HCT116 (cell line): Measurements from ENCODE around the gene AKT1. TPM values are rescaled to one million over a fixed set of nuclear protein-coding genes. Genes with fewer than 3 reads are reported as not detected.

Source experiments
- ATAC-seq: fragments of 200-7000 bp; cut with Tn5 transposase; 2 replicates; pipeline ENCODE4 v1.9.1; 2020; ENCODE audit warnings: mild to moderate bottlenecking, moderate library complexity
- BruUV-seq: library from RNA; stranded (reverse); fragments of 400-500 nt; replicated peaks from 2 replicates; lab custom pipeline; 2021; lab: Mats Ljungman, UMichigan
- CTCF ChIA-PET: fragments of 300-600 bp; sonication (Branson Sonifier 250); formaldehyde crosslinking; loops from one replicate; lab custom pipeline; 2021; ENCODE audit warnings: antibody characterized with exemption; lab: Charles Lee
- POLR2A ChIA-PET: fragments of 300-600, 350-600 bp; sonication (Branson Sonifier 250); formaldehyde crosslinking; loops from one replicate; lab custom pipeline; 2021; ENCODE audit warnings: antibody characterized with exemption; lab: Charles Lee
- RAD21 ChIA-PET, 2 experiments: fragments of 300-600 bp; sonication (Branson Sonifier 250); formaldehyde crosslinking; loops; one replicate each; lab custom pipeline; 2023; ENCODE audit warnings: low total read pairs in 2 of 2; ENCODE audit not compliant: uncharacterized antibody in 2 of 2, unreplicated experiment in 2 of 2, low non-redundant PET in 1 of 2; lab: Charles Lee
- DNase-seq: peaks from one replicate; pipeline ENCODE4 v3.0.0-alpha.2; 2010; ENCODE audit warnings: low read depth, low spot score
- H2AFZ ChIP-seq: fragments of 200-600 bp; shearing (Covaris generic), sonication (generic); 2 replicates; pipeline ENCODE4 v1.6.1; 2017; ENCODE audit warnings: low read depth, mixed run types, mixed read lengths, antibody characterized with exemption, low read length; ENCODE audit not compliant: poor library complexity, severe bottlenecking
- H3K27ac ChIP-seq: 2 replicates; pipeline ENCODE4 v1.5.1; 2012; ENCODE audit warnings: low read depth, low read length
- H3K27me3 ChIP-seq: fragments of 200-600 bp; sonication (generic); 2 replicates; pipeline ENCODE4 v1.6.1; 2016; ENCODE audit warnings: mixed run types, low read length, mixed read lengths; ENCODE audit not compliant: insufficient read depth
- H3K36me3 ChIP-seq, 2 experiments: fragments of 200-500 bp in 1 of 2; fragments of 200-600 bp in 1 of 2; sonication (Bioruptor generic) in 1 of 2; sonication (generic) in 1 of 2; 2 replicates each; pipeline versions ENCODE4 v1.5.1 to v1.6.1; 2014 to 2016; ENCODE audit warnings: low read length in 2 of 2, inconsistent platforms in 1 of 2, mixed read lengths in 1 of 2, mixed run types in 1 of 2; ENCODE audit not compliant: insufficient read depth in 2 of 2, control insufficient read depth in 1 of 2
- H3K4me1 ChIP-seq, 2 experiments: fragments of 200-600 bp in 1 of 2; sonication (generic) in 1 of 2; 2 replicates each; pipeline versions ENCODE4 v1.5.1 to v1.6.1; 2012 to 2017; ENCODE audit warnings: low read length in 2 of 2, inconsistent platforms in 1 of 2, mild to moderate bottlenecking in 1 of 2, mixed read lengths in 1 of 2, mixed run types in 1 of 2, moderate library complexity in 1 of 2; ENCODE audit not compliant: insufficient read depth in 2 of 2, control insufficient read depth in 1 of 2
- H3K4me2 ChIP-seq: fragments of 200-600 bp; sonication (generic); 2 replicates; pipeline ENCODE4 v1.6.1; 2017; ENCODE audit warnings: mixed run types, low read length, mixed read lengths
- H3K4me3 ChIP-seq, 2 experiments: fragments of 200-600 bp in 1 of 2; sonication (generic) in 1 of 2; replicated peaks in 1 of 2; 2 replicates each; pipeline ENCODE4 v1.5.1; 2011 to 2016; ENCODE audit warnings: low read length in 2 of 2, control low read depth in 1 of 2, low read depth in 1 of 2, mild to moderate bottlenecking in 1 of 2, mixed read lengths in 1 of 2, mixed run types in 1 of 2
- H3K79me2 ChIP-seq: fragments of 200-600 bp; sonication (generic); 2 replicates; pipeline ENCODE4 v1.6.1; 2017; ENCODE audit warnings: mild to moderate bottlenecking, mixed run types, low read length, moderate library complexity, mixed read lengths; ENCODE audit not compliant: insufficient read depth
- H3K9ac ChIP-seq: fragments of 200-600 bp; sonication (generic); 2 replicates; pipeline ENCODE4 v1.6.1; 2016; ENCODE audit warnings: low read length, mixed read lengths
- H3K9me2 ChIP-seq: fragments of 200-600 bp; sonication (generic), shearing (Covaris generic); 2 replicates; pipeline ENCODE4 v1.6.1; 2017; ENCODE audit warnings: mixed run types, mild to moderate bottlenecking, moderate library complexity; ENCODE audit not compliant: insufficient read depth
- H3K9me3 ChIP-seq, 2 experiments: fragments of 200-500 bp in 1 of 2; fragments of 200-600 bp in 1 of 2; sonication (Bioruptor generic) in 1 of 2; sonication (generic) in 1 of 2; 2 replicates each; pipeline ENCODE4 v1.6.1; 2014 to 2017; ENCODE audit warnings: low read length in 2 of 2, mixed read lengths in 2 of 2, inconsistent platforms in 1 of 2, low read depth in 1 of 2, mild to moderate bottlenecking in 1 of 2, mixed run types in 1 of 2, moderate library complexity in 1 of 2; ENCODE audit not compliant: control insufficient read depth in 1 of 2, insufficient read depth in 1 of 2
- H4K20me1 ChIP-seq: fragments of 200-600 bp; sonication (generic), shearing (Covaris generic); 2 replicates; pipeline ENCODE4 v1.6.1; 2017; ENCODE audit warnings: mixed run types, mild to moderate bottlenecking, moderate library complexity; ENCODE audit not compliant: insufficient read depth
- CEBPB ChIP-seq: IDR thresholded peaks from 2 replicates; pipeline ENCODE4 v1.6.1; 2012; ENCODE audit warnings: low read depth
- CTCF ChIP-seq, 3 experiments: fragments of 200-600 bp in 1 of 3; sonication (generic) in 1 of 3; IDR thresholded peaks in 2 of 3; conservative IDR thresholded peaks in 1 of 3; 2 replicates each; pipeline ENCODE4 v1.5.1; 2012 to 2017; ENCODE audit warnings: low read depth in 2 of 3, low read length in 2 of 3, antibody characterized with exemption in 1 of 3, borderline replicate concordance in 1 of 3, control low read depth in 1 of 3, mild to moderate bottlenecking in 1 of 3, mixed read lengths in 1 of 3, mixed run types in 1 of 3, moderate library complexity in 1 of 3; ENCODE audit not compliant: insufficient read depth in 1 of 3
- ELF1 ChIP-seq: IDR thresholded peaks from 2 replicates; pipeline ENCODE4 v1.6.1; 2012; ENCODE audit warnings: low read depth, borderline replicate concordance
- EZH2 ChIP-seq: fragments of 200-600 bp; sonication (generic); IDR thresholded peaks from 2 replicates; pipeline ENCODE4 v1.6.1; 2017; ENCODE audit warnings: antibody characterized with exemption, mixed run types
- FOSL1 ChIP-seq: IDR thresholded peaks from 2 replicates; pipeline ENCODE4 v1.6.1; 2012; ENCODE audit warnings: low read depth
- POLR2AphosphoS5 ChIP-seq: IDR thresholded peaks from 2 replicates; pipeline ENCODE4 v1.6.1; 2011; ENCODE audit warnings: mild to moderate bottlenecking, low read depth, low read length, moderate library complexity
- RAD21 ChIP-seq: IDR thresholded peaks from 2 replicates; pipeline ENCODE4 v1.6.1; 2012; ENCODE audit warnings: low read depth, mild to moderate bottlenecking
- REST ChIP-seq: IDR thresholded peaks from 2 replicates; pipeline ENCODE4 v1.6.1; 2012; ENCODE audit warnings: low read depth
- TCF7L2 ChIP-seq: IDR thresholded peaks from 2 replicates; pipeline ENCODE4 v1.7.0; 2011; ENCODE audit warnings: borderline replicate concordance, inconsistent platforms; ENCODE audit not compliant: insufficient read depth, insufficient read length; ENCODE audit errors: extremely low read depth
- YY1 ChIP-seq: IDR thresholded peaks from 2 replicates; pipeline ENCODE4 v1.6.1; 2011; ENCODE audit warnings: low read length, low read depth, moderate library complexity, mild to moderate bottlenecking; ENCODE audit not compliant: insufficient replicate concordance; ENCODE audit errors: extremely low read depth
- ZBTB33 ChIP-seq: IDR thresholded peaks from 2 replicates; pipeline ENCODE4 v1.6.1; 2011; ENCODE audit warnings: mild to moderate bottlenecking, low read length, moderate library complexity; ENCODE audit not compliant: insufficient replicate concordance; ENCODE audit errors: extremely low read depth
- ZFX ChIP-seq: fragments of 450-650 bp; IDR thresholded peaks from 2 replicates; pipeline ENCODE4 v1.6.1; 2017
- intact Hi-C: fragments of 100-400 bp; cut with micrococcal nuclease; formaldehyde crosslinking; loops from 2 replicates; pipeline ENCODE4 v1.10.0; 2022
- total RNA-seq: library from RNA; stranded (reverse); gene quantifications from one replicate; pipeline ENCODE4 v1.2.1, GENCODE V29; 2021; ENCODE audit not compliant: unreplicated experiment

AKT1 gene
- total RNA-seq, 1 experiment from 2014 or later: 152 TPM

GRCh38 chr14:104788873-104789663 is 6.5 kb downstream of the AKT1 start:
- H3K79me2 ChIP-seq: peaks cover 78% of the 10 kb centered on the region
- RAD21 ChIA-PET: no interaction called here

More at GRCh38 chr14:104788873-104789663, 6.5 kb downstream of the AKT1 start:
- Histone ChIP-seq H3K27me3 (no peaks in the 10 kb centered on the region), H3K36me3 (peaks cover 8 to 12% of the 10 kb centered on the region in 2 experiments), H3K9me2 (no peaks in the 10 kb centered on the region), H3K4me2 (no peak overlapping the region), H3K27ac (no peak overlapping the region), H3K9ac (no peak overlapping the region), H3K4me1 (peaks cover 10 to 15% of the 10 kb centered on the region in 2 experiments), H3K9me3 (no peaks in the 10 kb centered on the region), H2AFZ (no peak overlapping the region), H4K20me1 (no peaks in the 10 kb centered on the region), H3K4me3 (no peak overlapping the region)
- intact Hi-C loops: no loop called here
- no TSS peak for BruUV-seq
- no peak for ATAC-seq
- POLR2A ChIA-PET: no interaction called here
- DNase-seq: no peak
- TF ChIP-seq ZBTB33 (no peak), ZFX (no peak), EZH2 (no peak), YY1 (no peak), FOSL1 (no peak), CEBPB (no peak), ELF1 (no peak), REST (no peak), POLR2AphosphoS5 (no peak), TCF7L2 (no peak), CTCF (IDR thresholded peaks at IDR 0.05 in 2 of 3, conservative IDR thresholded peaks at IDR 0.05 in 1 of 3; ENCODE audit: borderline replicate concordance in 1 of 3, insufficient read depth in 1 of 3, low read depth in 2 of 3, low read length in 2 of 3) (no peak), RAD21 (no peak)
- CTCF ChIA-PET: no interaction called here
